Measurements from ENCODE around the gene HFE.
"Not testable (repeated sequence)": the region's sequence is repeated elsewhere in the genome, so short reads cannot be mapped to it uniquely, and the experiment has no call there.

The HFE gene

DNA sequence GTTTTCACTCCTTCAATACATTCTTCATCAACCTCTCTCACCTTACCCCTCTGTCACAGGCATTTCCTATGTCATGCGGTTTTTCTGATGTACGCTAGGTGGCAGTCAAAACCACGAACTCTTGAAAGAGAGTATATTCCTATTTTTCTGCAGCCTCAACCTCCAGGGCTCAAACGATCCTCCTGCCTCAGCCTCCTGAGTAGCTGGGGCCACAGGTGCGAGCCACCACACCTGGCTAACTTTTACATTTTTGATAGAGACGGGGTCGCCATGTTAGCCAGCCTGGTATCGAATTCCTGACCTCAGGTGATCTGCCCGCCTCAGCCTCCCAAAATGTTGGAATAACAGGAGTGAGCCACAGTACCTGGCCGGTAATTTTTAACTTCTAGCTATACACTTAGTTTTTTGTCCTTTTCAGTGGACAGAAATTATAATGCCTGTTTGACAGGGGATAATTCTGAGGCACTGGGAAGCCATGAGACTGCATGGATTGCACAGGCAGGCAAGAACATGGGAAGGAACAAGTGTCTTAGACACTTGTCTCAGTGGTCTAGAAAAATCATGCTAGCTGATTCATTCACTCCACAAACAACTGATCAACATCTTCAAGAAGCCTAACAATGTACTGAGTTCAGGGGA, 22.5 kb upstream of the HFE start:
- DNase-seq = peak; percentile 62

GRCh38 chr6:26065952-26066380, 21.3 kb upstream of the HFE start:
- DNase-seq = peak; percentile 86

- DNase-seq = no peak
These were observed 19.9 kb upstream of the HFE start for GRCh38 chr6:26067367-26067766.

DNA sequence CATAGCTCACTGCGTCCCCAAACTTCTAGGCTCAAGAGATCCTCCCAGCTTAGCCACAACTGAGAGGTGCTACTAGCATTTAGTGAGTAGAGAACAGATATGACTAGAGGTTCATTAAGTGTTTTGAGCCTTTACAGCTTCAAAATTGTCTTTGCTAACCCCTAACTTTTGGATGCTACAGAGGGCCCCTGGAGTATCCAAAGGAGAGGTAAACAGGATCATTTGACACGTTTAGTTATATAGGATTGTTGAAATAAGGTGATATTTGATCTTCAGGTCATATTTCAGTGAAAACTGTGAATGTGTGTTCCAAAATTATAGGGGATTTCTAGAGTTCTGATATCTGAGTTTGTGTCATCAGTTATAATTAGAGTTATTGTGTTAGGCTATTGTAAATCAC, 19.2 kb upstream of the HFE start:
- DNase-seq = no peak

DNA sequence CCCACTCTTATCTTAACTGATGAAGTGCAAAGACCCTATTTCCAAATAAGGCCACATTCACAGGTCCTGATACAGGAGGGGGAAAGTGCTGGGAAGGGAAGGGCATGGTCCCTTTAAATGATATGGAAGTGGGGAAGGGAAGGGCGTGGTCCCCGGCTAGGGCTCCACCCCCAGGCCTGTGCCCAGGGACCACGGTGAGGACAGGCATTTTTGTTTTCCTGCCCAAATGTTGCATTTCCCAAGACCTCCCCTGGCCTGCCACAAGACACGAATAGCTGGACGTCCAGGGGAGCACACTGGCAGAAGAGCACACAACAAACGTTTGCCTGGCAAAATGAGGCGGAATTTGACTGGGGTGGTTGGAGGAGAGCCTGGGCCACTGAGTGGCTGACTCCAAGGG, 16.1 kb upstream of the HFE start:
- no peak for DNase-seq

GRCh38 chr6:26075063-26075717, 12.0 kb upstream of the HFE start:
- DNase-seq = no peak

- DNase-seq = not testable (repeated sequence)
These were observed 9.2 kb upstream of the HFE start for GRCh38 chr6:26078066-26078465.

DNA sequence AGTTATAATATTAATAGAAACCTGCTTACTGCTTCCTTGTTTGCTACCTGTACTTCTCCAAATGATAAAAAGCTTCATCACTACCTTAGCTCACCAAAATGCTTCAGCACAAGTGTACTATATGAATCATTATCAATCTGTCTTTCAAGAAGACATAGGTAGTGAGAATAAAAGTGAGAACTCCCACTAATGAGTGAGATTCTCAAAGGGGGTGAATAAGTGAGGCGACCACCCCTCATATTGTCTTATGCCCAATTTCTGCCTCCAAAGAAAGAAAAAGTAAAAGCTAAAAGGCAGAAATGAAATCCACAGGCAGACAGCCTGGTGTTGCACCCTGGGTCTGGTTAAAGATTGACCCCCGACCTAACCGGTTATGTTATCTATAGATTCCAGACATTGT, 6.1 kb upstream of the HFE start:
- DNase-seq = not testable (repeated sequence)

DNA sequence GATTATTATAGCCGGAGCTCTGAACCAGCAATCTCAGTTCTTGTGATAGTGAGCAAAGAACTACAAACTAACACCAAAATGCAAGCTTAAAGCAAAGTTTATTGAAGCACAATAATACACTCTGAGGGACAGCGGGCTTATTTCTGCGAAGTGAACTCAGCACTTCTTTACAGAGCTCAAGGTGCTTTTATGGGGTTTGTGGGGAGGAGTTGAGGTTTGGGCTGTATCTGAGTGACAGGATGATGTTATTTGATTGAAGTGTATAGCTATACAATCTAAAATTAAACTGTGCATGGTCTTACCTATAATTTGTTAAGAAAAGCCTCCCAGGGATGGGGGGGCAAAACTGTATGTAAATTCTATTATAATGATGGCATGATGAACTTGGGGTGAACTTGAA, 1.0 kb upstream of the HFE start:
- DNase-seq = no peak

- no peak for DNase-seq
These were observed 1.1 kb downstream of the HFE start for GRCh38 chr6:26088344-26088743.

GRCh38 chr6:26089272-26089671, 2.0 kb downstream of the HFE start:
- DNase-seq = no peak

DNA sequence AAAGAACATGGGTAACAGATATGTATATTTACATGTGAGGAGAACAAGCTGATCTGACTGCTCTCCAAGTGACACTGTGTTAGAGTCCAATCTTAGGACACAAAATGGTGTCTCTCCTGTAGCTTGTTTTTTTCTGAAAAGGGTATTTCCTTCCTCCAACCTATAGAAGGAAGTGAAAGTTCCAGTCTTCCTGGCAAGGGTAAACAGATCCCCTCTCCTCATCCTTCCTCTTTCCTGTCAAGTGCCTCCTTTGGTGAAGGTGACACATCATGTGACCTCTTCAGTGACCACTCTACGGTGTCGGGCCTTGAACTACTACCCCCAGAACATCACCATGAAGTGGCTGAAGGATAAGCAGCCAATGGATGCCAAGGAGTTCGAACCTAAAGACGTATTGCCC, 5.2 kb downstream of the HFE start:
- DNase-seq = peak; percentile 60

DNA sequence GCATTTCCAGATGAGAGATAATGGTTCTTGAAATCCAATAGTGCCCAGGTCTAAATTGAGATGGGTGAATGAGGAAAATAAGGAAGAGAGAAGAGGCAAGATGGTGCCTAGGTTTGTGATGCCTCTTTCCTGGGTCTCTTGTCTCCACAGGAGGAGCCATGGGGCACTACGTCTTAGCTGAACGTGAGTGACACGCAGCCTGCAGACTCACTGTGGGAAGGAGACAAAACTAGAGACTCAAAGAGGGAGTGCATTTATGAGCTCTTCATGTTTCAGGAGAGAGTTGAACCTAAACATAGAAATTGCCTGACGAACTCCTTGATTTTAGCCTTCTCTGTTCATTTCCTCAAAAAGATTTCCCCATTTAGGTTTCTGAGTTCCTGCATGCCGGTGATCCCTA, 6.8 kb downstream of the HFE start:
- DNase-seq = no peak

- peak; percentile 59 for DNase-seq
These were observed 10.1 kb downstream of the HFE start for GRCh38 chr6:26097268-26097875.

DNA sequence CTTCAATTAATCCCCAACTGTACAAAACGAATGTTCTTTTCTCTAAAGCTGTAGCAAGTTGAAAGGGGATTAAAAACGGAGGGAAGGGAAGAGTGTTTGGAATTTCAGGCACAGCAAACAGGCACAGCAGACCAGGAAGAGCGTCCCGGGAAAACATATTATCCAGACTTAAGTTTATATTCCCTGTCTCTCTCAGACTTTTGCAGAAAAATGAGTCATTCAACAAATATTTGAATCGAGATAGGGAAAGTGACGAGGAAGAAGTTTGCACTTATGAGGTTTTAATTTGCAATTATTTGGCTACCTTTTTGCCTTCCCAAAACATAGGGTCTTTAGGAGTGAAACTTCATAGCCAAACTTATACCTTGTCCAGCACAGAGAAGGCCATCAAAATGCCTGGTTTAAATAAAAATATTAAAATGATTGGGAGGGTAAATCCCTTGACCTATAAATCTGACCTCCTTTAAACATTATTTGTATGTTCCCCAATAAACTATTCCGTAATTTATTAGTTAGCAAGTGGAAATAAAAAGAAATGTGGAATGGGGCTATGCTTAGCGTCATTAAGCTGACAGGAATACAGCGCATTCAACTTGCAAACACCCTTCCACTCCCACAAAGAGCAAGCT, 16.0 kb downstream of the HFE start:
- DNase-seq = no peak

- DNase-seq = peak; percentile 89
These were observed 16.7 kb downstream of the HFE start for GRCh38 chr6:26103770-26104456.

GRCh38 chr6:26104457-26105108, 17.4 kb downstream of the HFE start:
- DNase-seq = no peak

- DNase-seq = no peak
These were observed 18.0 kb downstream of the HFE start for GRCh38 chr6:26105109-26105730.

DNA sequence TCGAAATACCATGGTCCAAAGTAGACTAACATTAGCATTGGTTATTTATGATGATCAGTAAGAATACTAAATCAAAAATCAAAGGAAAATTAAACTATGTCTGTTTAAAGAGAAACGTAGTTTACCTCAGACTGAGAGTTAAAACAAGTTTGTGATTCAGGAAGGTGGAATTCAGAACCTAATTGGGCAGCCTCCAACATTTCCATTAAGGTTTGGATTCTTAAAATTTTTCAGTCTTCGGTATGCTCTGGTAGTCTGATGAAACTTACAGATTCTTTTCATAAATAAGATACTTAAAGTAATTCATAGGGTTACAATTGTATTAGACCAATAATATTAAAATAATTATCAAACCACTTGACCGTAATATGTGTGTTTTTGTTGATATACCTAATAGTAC, 18.6 kb downstream of the HFE start:
- DNase-seq = no peak

- DNase-seq = no peak
These were observed 20.7 kb downstream of the HFE start for GRCh38 chr6:26107935-26108334.

- DNase-seq = no peak
These were observed 22.5 kb downstream of the HFE start for GRCh38 chr6:26109772-26110171.

DNA sequence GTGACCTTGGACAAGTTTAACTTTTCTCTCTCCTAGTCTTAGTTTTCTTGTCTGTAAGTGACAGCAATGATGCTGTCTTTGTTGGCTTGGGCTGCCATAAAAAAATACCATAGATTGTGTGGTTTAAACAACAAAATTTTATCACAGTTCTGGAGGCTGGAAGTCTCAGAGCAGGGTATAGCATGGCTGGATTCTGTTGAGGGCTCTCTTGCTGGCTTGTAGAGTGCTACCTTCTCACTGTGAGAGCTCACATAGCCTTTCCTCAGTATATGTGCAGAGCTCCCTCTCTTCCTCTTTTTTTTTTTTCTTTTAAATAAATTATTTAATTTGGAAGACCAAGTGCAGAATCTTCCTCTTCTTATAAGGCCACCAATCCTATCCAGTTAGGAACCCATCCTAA, 26.3 kb downstream of the HFE start:
- DNase-seq = no peak
